ENCODE results near the gene HLA-DOB.

HLA-DOB gene

DNA sequence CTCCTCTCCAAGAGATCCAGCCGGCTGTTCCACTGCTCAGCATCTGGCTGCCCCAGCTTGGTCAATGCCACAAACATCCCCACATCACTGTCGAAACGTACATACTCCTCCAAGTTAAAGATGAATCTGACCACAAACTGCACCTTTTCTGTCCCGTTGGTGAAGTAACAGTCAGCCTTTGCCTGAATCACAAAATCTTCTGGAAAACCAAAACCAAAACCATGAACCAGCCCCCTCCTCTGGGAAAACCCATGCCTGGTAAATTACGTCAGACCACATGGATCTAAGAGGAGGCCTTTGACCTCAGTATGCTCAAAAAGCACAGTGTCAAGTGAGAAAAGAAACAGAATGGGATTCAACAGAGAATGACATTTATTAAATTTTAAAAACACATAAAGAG, 1.7 kb downstream of the HLA-DOB start:
- H3K27ac ChIP-seq (ENCODE audit: low read length), result no peak overlapping the region; the same call in 1 of the 2 replicates
- no peak for TF ChIP-seq EZH2 (optimal IDR thresholded peaks at IDR 0.05; ENCODE audit: low read depth, low read length)
- TF ChIP-seq EZH2phosphoT487 (IDR thresholded peaks at IDR 0.05; ENCODE audit: low read length), result no peak
- TF ChIP-seq, protein P1, sequence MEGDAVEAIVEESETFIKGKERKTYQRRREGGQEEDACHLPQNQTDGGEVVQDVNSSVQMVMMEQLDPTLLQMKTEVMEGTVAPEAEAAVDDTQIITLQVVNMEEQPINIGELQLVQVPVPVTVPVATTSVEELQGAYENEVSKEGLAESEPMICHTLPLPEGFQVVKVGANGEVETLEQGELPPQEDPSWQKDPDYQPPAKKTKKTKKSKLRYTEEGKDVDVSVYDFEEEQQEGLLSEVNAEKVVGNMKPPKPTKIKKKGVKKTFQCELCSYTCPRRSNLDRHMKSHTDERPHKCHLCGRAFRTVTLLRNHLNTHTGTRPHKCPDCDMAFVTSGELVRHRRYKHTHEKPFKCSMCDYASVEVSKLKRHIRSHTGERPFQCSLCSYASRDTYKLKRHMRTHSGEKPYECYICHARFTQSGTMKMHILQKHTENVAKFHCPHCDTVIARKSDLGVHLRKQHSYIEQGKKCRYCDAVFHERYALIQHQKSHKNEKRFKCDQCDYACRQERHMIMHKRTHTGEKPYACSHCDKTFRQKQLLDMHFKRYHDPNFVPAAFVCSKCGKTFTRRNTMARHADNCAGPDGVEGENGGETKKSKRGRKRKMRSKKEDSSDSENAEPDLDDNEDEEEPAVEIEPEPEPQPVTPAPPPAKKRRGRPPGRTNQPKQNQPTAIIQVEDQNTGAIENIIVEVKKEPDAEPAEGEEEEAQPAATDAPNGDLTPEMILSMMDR (IDR thresholded peaks at IDR 0.05; ENCODE audit: low read length), result no peak
- no peaks in the 10 kb centered on the region for H3K27me3 ChIP-seq (replicated peaks; ENCODE audit: insufficient read depth, low read length)
- H3K4me1 ChIP-seq (ENCODE audit: low read length), result peaks cover 26% of the 10 kb centered on the region
- H3K9me2 ChIP-seq (replicated peaks; ENCODE audit: insufficient read depth, low read length), result no peaks in the 10 kb centered on the region
- no peak overlapping the region for H3K9ac ChIP-seq (ENCODE audit: low read length)
- no peaks in the 10 kb centered on the region for H3K36me3 ChIP-seq (replicated peaks; ENCODE audit: insufficient read depth, low read length)
- peak overlapping the region; percentile 85; the same call in 1 of the 2 replicates for H3K4me2 ChIP-seq (ENCODE audit: low read depth, low read length)
- no peaks in the 10 kb centered on the region for H4K20me1 ChIP-seq (ENCODE audit: insufficient read depth, low read length)
- no peaks in the 10 kb centered on the region for H3K9me3 ChIP-seq (replicated peaks; ENCODE audit: insufficient read depth, low read length)
- H3K79me2 ChIP-seq (ENCODE audit: low read length), result no peaks in the 10 kb centered on the region
- peaks cover 17% of the 10 kb centered on the region for H3F3A ChIP-seq (ENCODE audit: insufficient read depth, low read length)
- no peak for DNase-seq
- H3K4me3 ChIP-seq (ENCODE audit: low read length), result no peak overlapping the region; the same call in 1 of the 2 replicates
- no peak overlapping the region for H2AFZ ChIP-seq (ENCODE audit: low read length)

GRCh38 chr6:32814145-32814544, 2.7 kb downstream of the HLA-DOB start:
- H3K27me3 ChIP-seq (replicated peaks; ENCODE audit: insufficient read depth, low read length), result no peaks in the 10 kb centered on the region
- no peak overlapping the region for H2AFZ ChIP-seq (ENCODE audit: low read length)
- H3K79me2 ChIP-seq (ENCODE audit: low read length), result no peaks in the 10 kb centered on the region
- no peaks in the 10 kb centered on the region for H3K9me3 ChIP-seq (replicated peaks; ENCODE audit: insufficient read depth, low read length)
- H3K27ac ChIP-seq (ENCODE audit: low read length), result no peak overlapping the region
- no peaks in the 10 kb centered on the region for H3K36me3 ChIP-seq (replicated peaks; ENCODE audit: insufficient read depth, low read length)
- no peak for DNase-seq
- H3K4me2 ChIP-seq (ENCODE audit: low read depth, low read length), result no peak overlapping the region
- H3K9me2 ChIP-seq (replicated peaks; ENCODE audit: insufficient read depth, low read length), result no peaks in the 10 kb centered on the region
- TF ChIP-seq, protein P1 (IDR thresholded peaks at IDR 0.05; ENCODE audit: low read length), result no peak
- TF ChIP-seq EZH2phosphoT487 (IDR thresholded peaks at IDR 0.05; ENCODE audit: low read length) (no peak), EZH2 (optimal IDR thresholded peaks at IDR 0.05; ENCODE audit: low read depth, low read length) (no peak)
- H4K20me1 ChIP-seq (ENCODE audit: insufficient read depth, low read length), result no peaks in the 10 kb centered on the region
- H3K4me3 ChIP-seq (ENCODE audit: low read length), result no peak overlapping the region
- peaks cover 26% of the 10 kb centered on the region for H3K4me1 ChIP-seq (ENCODE audit: low read length)
- H3F3A ChIP-seq (ENCODE audit: insufficient read depth, low read length), result peaks cover 17% of the 10 kb centered on the region
- no peak overlapping the region for H3K9ac ChIP-seq (ENCODE audit: low read length)

DNA sequence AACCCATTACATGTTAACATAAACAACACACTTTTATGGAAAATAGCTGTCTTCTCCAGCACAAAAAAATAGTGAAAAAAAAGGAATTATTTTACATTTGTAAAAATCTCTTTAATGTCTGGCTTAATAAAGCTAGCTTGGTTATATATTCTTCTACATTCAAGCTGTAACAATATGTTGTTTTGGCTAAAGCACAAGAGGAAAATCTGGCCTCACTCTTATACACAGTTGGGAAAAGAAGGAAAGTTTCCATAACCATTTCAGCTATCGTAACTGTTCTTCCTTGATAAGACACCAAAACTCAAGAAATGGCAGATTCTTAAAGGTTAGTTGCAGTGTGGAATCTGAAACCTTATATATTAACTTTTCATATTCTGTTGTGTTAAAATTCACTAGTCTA, 7.6 kb downstream of the HLA-DOB start:
- Histone ChIP-seq H3K27ac (ENCODE audit: low read length) (no peak overlapping the region), H3K4me1 (ENCODE audit: low read length) (no peaks in the 10 kb centered on the region), H3K9me2 (replicated peaks; ENCODE audit: insufficient read depth, low read length) (no peaks in the 10 kb centered on the region), H3K4me2 (ENCODE audit: low read depth, low read length) (no peak overlapping the region), H3K36me3 (replicated peaks; ENCODE audit: insufficient read depth, low read length) (no peaks in the 10 kb centered on the region), H3K9ac (ENCODE audit: low read length) (no peak overlapping the region), H4K20me1 (ENCODE audit: insufficient read depth, low read length) (no peaks in the 10 kb centered on the region), H3F3A (ENCODE audit: insufficient read depth, low read length) (no peaks in the 10 kb centered on the region), H3K4me3 (ENCODE audit: low read length) (no peak overlapping the region), H3K79me2 (ENCODE audit: low read length) (no peaks in the 10 kb centered on the region), H3K9me3 (replicated peaks; ENCODE audit: insufficient read depth, low read length) (no peaks in the 10 kb centered on the region), H2AFZ (ENCODE audit: low read length) (no peak overlapping the region), H3K27me3 (replicated peaks; ENCODE audit: insufficient read depth, low read length) (no peaks in the 10 kb centered on the region)
- TF ChIP-seq EZH2 (optimal IDR thresholded peaks at IDR 0.05; ENCODE audit: low read depth, low read length), result no peak
- TF ChIP-seq, protein P1 (IDR thresholded peaks at IDR 0.05; ENCODE audit: low read length), result no peak
- no peak for TF ChIP-seq EZH2phosphoT487 (IDR thresholded peaks at IDR 0.05; ENCODE audit: low read length)
- DNase-seq, result no peak

Measured in MM.1S (cell line).